Astrocyte (in vitro differentiated cells and primary cell): ENCODE results near the gene INPP5A. TPM values are rescaled to one million over a fixed set of nuclear protein-coding genes. Genes with fewer than 3 reads are reported as not detected.

Experiments
- DNase-seq: peaks from one replicate; pipeline ENCODE4 v3.0.0-alpha.2; 2010; ENCODE audit warnings: low read depth
- FAIRE-seq: peaks from 2 replicates; lab custom pipeline; 2011; peaks lifted over from hg19 to GRCh38; lab: Jason Lieb, UNC
- H2AFZ ChIP-seq: 2 replicates; pipeline ENCODE4 v1.6.0; 2012; ENCODE audit warnings: low read depth, low read length, inconsistent platforms
- H3K27ac ChIP-seq: 2 replicates; pipeline ENCODE4 v1.5.1; 2011; ENCODE audit warnings: low read depth, low read length, inconsistent platforms
- H3K27me3 ChIP-seq: 2 replicates; pipeline ENCODE4 v1.6.0; 2011; ENCODE audit warnings: low read length, inconsistent platforms; ENCODE audit not compliant: insufficient read depth
- H3K36me3 ChIP-seq: 2 replicates; pipeline ENCODE4 v1.5.1; 2011; ENCODE audit warnings: low read length, inconsistent platforms; ENCODE audit not compliant: insufficient read depth
- H3K4me1 ChIP-seq: 2 replicates; pipeline ENCODE4 v1.5.1; 2011; ENCODE audit warnings: low read length, inconsistent platforms; ENCODE audit not compliant: insufficient read depth
- H3K4me2 ChIP-seq: 2 replicates; pipeline ENCODE4 v1.6.0; 2012; ENCODE audit warnings: low read length, inconsistent platforms
- H3K4me3 ChIP-seq: 2 replicates; pipeline ENCODE4 v1.5.1; 2011; ENCODE audit warnings: low read depth, mild to moderate bottlenecking, low read length, inconsistent platforms; ENCODE audit not compliant: insufficient read depth
- H3K79me2 ChIP-seq: 2 replicates; pipeline ENCODE4 v1.6.0; 2012; ENCODE audit warnings: mild to moderate bottlenecking, low read length, inconsistent platforms; ENCODE audit not compliant: insufficient read depth
- H3K9ac ChIP-seq: 2 replicates; pipeline ENCODE4 v1.6.0; 2012; ENCODE audit warnings: mild to moderate bottlenecking, low read length, inconsistent platforms
- H3K9me3 ChIP-seq: 2 replicates; pipeline ENCODE4 v1.5.1; 2012; ENCODE audit warnings: low read depth, mild to moderate bottlenecking, low read length, inconsistent platforms; ENCODE audit not compliant: insufficient read depth
- H4K20me1 ChIP-seq: 2 replicates; pipeline ENCODE4 v1.6.0; 2012; ENCODE audit warnings: low read length, inconsistent platforms; ENCODE audit not compliant: insufficient read depth
- H3K27ac Mint-ChIP-seq: one replicate; pipeline ENCODE4 v1.8.0; 2021; ENCODE audit warnings: mild to moderate bottlenecking, mixed read lengths; ENCODE audit not compliant: unreplicated experiment
- H3K27me3 Mint-ChIP-seq: one replicate; pipeline ENCODE4 v1.8.0; 2021; ENCODE audit warnings: low read depth, mixed read lengths; ENCODE audit not compliant: unreplicated experiment
- H3K36me3 Mint-ChIP-seq: one replicate; pipeline ENCODE4 v1.8.0; 2021; ENCODE audit warnings: low read depth, mixed read lengths; ENCODE audit not compliant: unreplicated experiment
- H3K4me1 Mint-ChIP-seq: one replicate; pipeline ENCODE4 v1.8.0; 2021; ENCODE audit warnings: low read depth, mixed read lengths; ENCODE audit not compliant: unreplicated experiment
- H3K4me3 Mint-ChIP-seq: one replicate; pipeline ENCODE4 v1.8.0; 2021; ENCODE audit warnings: mild to moderate bottlenecking, moderate library complexity, mixed read lengths; ENCODE audit not compliant: unreplicated experiment
- H3K9me3 Mint-ChIP-seq: one replicate; pipeline ENCODE4 v1.8.0; 2021; ENCODE audit warnings: mild to moderate bottlenecking, mixed read lengths; ENCODE audit not compliant: unreplicated experiment
- EZH2 ChIP-seq: IDR thresholded peaks from 2 replicates; pipeline ENCODE4 v1.6.1; 2012; ENCODE audit warnings: mild to moderate bottlenecking, low read length, inconsistent platforms; ENCODE audit not compliant: insufficient read depth
- total RNA-seq: library from RNA; stranded (reverse); gene quantifications from 2 replicates; pipeline ENCODE4 v1.2.1, GENCODE V29; 2021
- TF ChIP-seq, protein P1 (sequence below): IDR thresholded peaks from 2 replicates; pipeline ENCODE4 v1.5.1; 2011; ENCODE audit warnings: low read depth, mild to moderate bottlenecking, inconsistent platforms, low read length, moderate library complexity; ENCODE audit not compliant: insufficient read depth

The INPP5A gene
- total RNA-seq, 1 donor from 2014 or later: 39.1 TPM

DNA sequence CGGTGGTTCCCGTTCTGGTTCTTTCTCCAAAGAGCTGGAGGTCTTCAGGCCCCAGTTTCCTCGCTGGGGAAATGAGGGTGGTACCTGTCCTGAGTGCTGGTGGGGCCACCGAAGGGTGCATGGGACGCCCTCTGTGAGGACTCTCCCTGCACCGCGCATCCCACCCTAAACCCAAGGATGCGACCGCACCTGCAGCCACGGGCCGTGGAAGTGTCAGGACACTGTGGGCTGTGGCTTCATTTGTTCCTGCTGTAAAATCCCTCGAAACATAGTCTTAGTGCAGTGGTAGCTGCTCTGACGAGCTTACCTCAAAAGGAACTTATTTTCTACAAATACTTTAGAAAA, 164.2 kb downstream of the INPP5A start:
- no peak for DNase-seq
- H3K36me3 Mint-ChIP-seq: peaks cover 25% of the 10 kb centered on the region
- Histone ChIP-seq H3K9me3 (peaks cover 12% of the 10 kb centered on the region), H3K4me2 (no peak overlapping the region), H3K36me3 (peaks cover 5% of the 10 kb centered on the region), H3K4me3 (no peak overlapping the region), H4K20me1 (no peaks in the 10 kb centered on the region), H2AFZ (no peak overlapping the region), H3K27ac (no peak overlapping the region), H3K9ac (no peak overlapping the region), H3K27me3 (no peaks in the 10 kb centered on the region), H3K79me2 (peaks cover 2% of the 10 kb centered on the region), H3K4me1 (peaks cover 10% of the 10 kb centered on the region)
- H3K4me1 Mint-ChIP-seq: peaks cover 4% of the 10 kb centered on the region
- no peak overlapping the region for H3K27ac Mint-ChIP-seq
- TF ChIP-seq, protein P1, sequence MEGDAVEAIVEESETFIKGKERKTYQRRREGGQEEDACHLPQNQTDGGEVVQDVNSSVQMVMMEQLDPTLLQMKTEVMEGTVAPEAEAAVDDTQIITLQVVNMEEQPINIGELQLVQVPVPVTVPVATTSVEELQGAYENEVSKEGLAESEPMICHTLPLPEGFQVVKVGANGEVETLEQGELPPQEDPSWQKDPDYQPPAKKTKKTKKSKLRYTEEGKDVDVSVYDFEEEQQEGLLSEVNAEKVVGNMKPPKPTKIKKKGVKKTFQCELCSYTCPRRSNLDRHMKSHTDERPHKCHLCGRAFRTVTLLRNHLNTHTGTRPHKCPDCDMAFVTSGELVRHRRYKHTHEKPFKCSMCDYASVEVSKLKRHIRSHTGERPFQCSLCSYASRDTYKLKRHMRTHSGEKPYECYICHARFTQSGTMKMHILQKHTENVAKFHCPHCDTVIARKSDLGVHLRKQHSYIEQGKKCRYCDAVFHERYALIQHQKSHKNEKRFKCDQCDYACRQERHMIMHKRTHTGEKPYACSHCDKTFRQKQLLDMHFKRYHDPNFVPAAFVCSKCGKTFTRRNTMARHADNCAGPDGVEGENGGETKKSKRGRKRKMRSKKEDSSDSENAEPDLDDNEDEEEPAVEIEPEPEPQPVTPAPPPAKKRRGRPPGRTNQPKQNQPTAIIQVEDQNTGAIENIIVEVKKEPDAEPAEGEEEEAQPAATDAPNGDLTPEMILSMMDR: no peak
- no peak for TF ChIP-seq EZH2
- peaks cover 12% of the 10 kb centered on the region for H3K9me3 Mint-ChIP-seq
- H3K4me3 Mint-ChIP-seq: no peak overlapping the region
- H3K27me3 Mint-ChIP-seq: no peaks in the 10 kb centered on the region
- no peak for FAIRE-seq

DNA sequence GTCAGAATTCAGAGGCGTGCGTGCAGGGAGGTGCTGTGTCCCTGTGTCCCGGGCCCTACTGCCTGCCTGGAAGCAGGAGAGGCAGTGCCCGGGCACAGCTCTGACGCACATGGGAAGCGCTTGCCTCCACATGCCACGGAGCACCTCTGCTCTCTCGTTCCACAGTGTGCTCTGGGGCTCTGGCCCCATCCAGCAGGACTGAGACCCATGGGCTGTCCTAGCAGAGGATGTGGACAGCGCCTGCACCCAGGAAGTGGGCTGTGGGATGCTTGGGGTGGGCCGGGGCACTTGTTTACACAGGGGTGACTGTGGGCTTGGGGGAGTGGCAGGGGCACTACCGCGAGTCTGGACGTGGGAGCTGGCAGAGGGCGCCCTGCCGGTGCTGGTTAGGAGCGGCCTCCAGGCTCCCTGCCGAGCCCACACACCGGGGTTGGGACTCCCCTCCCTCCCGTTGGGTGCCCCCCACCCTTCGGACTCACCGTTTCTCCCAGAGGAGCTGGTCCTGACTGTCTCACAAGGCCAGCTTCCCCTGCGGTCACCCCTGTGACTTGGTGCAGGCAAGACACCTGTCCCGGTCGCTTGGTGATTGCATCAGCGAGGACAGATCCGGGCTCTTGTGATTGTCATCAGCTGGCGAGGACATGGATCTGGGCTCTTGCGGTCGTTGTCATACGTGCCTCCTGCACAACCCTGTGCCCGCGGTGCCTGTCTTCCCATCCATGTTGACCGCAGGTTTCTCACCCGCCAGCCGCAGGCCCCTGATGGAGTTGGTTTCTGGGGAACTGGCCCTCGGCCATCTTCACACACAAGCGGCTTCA, 165.2 kb downstream of the INPP5A start:
- peaks cover 10% of the 10 kb centered on the region for H3K4me1 ChIP-seq
- H3K79me2 ChIP-seq: no peaks in the 10 kb centered on the region
- H3K4me3 ChIP-seq: no peak overlapping the region
- H4K20me1 ChIP-seq: no peaks in the 10 kb centered on the region
- peaks cover 5% of the 10 kb centered on the region for H3K36me3 ChIP-seq
- FAIRE-seq: no peak
- H3K36me3 Mint-ChIP-seq: peaks cover 34% of the 10 kb centered on the region
- no peak for DNase-seq
- no peaks in the 10 kb centered on the region for H3K27me3 ChIP-seq
- no peak overlapping the region for H3K9ac ChIP-seq
- H3K27ac Mint-ChIP-seq: no peak overlapping the region
- no peak overlapping the region for H2AFZ ChIP-seq
- TF ChIP-seq EZH2: no peak
- TF ChIP-seq, protein P1: no peak
- H3K9me3 ChIP-seq: peaks cover 12% of the 10 kb centered on the region
- peaks cover 13% of the 10 kb centered on the region for H3K9me3 Mint-ChIP-seq
- H3K4me3 Mint-ChIP-seq: no peak overlapping the region
- H3K4me2 ChIP-seq: no peak overlapping the region
- H3K4me1 Mint-ChIP-seq: peaks cover 4% of the 10 kb centered on the region
- H3K27me3 Mint-ChIP-seq: no peaks in the 10 kb centered on the region
- H3K27ac ChIP-seq: no peak overlapping the region

DNA sequence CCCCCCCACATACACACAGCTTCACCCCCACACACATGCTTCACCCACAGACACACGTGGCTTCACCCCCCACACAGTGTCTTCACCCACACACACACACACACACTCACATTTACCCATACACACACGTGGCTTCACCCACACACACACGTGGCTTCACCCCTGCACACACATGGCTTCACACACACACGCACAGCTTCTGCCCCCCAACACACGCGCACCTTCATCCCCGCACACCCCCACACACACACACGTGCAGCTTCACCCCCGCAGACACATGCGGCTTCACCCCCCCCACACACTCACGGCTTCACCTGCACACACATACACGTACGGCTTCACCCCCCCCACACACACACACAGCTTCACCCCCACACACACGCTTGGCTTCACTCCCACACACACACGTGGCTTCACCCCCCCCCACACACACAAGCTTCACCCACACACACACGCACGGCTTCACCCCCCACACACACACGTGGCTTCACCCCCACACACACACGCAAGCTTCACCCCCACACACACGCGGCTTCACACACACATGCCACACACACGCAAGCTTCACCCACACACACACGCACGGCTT, 165.9 kb downstream of the INPP5A start:
- H3K27me3 Mint-ChIP-seq: no peaks in the 10 kb centered on the region
- Histone ChIP-seq H3K27me3 (no peaks in the 10 kb centered on the region), H3K4me3 (no peak overlapping the region), H3K36me3 (peaks cover 5% of the 10 kb centered on the region), H3K9me3 (peaks cover 12% of the 10 kb centered on the region), H3K27ac (no peak overlapping the region), H3K4me1 (peaks cover 10% of the 10 kb centered on the region), H3K4me2 (no peak overlapping the region), H3K79me2 (no peaks in the 10 kb centered on the region), H4K20me1 (no peaks in the 10 kb centered on the region), H2AFZ (no peak overlapping the region), H3K9ac (no peak overlapping the region)
- H3K4me1 Mint-ChIP-seq: peaks cover 4% of the 10 kb centered on the region
- H3K9me3 Mint-ChIP-seq: peaks cover 16% of the 10 kb centered on the region
- peaks cover 33% of the 10 kb centered on the region for H3K36me3 Mint-ChIP-seq
- no peak overlapping the region for H3K27ac Mint-ChIP-seq
- no peak overlapping the region for H3K4me3 Mint-ChIP-seq
- TF ChIP-seq, protein P1: no peak
- TF ChIP-seq EZH2: no peak
- FAIRE-seq (no peak), DNase-seq (no peak)
